ENCODE results near the gene TECPR2.

The TECPR2 gene

GRCh38 chr14:102497998-102498677 is 135.4 kb downstream of the TECPR2 start:
- DNase-seq = no peak

- no peak for DNase-seq
Observed at GRCh38 chr14:102498678-102499265, 136.0 kb downstream of the TECPR2 start.

GRCh38 chr14:102499401-102500157 is 136.8 kb downstream of the TECPR2 start:
- DNase-seq = no peak

GRCh38 chr14:102500158-102500662 is 137.5 kb downstream of the TECPR2 start:
- no peak for DNase-seq

GRCh38 chr14:102500713-102501112 is 138.0 kb downstream of the TECPR2 start:
- DNase-seq = no peak

- no peak for DNase-seq
Observed at GRCh38 chr14:102501751-102502315, 139.1 kb downstream of the TECPR2 start.

DNA sequence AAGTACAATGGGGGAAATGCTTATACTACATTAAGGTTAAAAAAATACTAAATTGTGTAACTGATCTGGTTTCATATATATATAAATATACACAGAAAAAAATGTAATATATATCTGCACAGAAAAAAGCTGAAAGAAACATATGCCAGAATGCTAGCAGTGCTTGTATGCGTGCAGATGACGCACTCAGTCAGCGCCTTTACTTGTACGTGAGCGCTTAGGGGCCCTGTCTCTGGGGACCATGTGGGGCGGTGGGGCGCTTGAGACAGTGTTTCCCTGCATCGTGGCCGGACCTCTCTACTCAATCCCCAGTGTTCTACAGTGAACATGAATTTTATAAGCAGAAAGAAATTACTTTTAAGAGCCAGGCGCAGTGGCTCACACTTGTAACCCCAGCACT is 139.8 kb downstream of the TECPR2 start:
- DNase-seq = no peak

DNA sequence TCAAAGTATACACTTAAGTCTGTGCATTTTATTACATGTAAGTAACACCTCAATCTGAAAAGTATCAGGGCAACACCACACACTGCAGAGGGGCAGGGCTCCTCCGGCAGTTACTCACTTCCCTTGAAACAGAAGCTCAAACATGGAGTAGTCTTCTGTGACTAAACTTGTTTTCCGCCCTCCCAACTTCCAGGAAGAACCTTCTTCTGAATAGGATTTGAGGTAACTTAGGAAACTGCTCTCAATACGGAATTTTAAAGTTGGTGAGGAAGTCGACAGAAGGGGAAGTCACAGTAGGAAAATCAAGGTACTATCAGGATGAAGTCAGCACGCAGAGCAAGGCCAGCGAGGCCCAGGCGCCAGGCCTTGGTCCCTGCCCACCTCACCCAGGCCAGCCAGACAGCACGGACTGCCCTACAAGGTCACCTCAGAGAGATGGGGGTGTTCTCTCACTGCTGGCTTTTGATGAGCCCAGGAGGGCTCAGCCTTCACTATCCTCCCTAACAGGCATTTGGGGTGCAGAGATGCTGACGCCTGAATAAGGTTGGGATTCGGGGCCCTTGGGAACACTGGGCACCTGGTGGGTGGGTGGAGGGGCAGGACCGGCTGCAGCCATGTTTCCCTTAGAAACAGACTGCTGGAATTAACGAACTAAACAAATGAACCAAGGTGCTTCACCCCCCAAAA is 141.0 kb downstream of the TECPR2 start:
- no peak for DNase-seq

DNA sequence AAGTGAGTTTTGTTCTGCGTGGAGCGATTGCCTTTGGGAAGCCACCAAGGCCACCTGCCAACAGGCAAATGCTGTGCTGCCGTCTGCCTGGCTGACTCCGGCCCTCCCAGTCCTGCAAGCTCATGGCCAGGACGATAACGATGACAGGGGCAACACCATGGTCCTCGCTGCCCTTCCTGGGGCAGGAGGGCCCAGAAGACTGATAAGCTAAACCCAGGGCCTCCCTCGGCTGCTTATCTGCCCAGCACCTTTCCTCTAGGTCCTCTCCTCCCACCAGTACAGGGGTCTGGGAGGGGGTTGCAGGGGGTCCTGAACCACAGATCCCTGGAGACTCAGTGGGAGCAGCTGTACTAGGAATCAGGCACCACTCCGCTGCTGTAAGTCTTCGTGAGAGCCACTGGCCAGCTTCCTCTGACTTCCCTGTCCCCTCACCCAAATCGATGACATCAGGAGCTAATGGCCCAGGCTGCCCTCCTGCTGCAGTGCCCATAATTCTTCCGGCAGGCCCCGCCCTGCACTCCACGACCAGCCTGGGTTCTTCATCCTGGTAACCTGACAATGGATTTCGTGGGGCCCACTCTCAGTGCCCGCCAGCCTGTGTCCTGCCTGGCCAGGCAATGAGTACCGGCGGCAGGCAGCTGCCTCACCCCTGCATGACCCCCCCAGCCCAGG is 141.7 kb downstream of the TECPR2 start:
- no peak for DNase-seq

DNA sequence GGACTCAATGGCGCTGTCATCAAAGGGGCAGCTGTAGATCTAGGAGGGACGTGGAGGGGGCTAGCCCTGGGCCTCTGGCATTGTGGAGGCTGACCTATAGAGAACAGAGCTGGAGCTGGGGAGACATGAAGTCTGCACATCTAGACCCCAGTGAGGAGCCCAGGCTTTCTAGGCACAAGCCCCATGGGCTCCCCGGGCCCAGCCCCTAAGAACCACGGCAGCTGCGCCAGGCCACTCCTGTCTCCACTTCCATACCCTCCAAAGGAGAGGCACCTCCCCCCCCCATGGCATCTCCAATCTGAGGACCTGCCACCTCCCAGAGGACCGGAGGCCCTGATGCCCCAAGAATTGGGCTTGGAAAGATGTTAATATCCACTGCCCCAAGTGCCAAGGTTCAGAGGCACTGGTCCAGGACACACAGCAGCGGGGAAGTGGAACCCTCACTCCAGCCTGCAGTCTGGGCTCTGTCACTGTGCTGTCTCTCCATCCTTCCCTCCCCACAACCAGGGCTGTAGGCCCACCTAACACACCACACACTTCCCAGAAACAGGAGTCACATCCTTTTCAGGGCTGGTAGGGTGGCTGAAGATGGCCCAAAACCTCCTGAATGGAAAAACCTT is 142.4 kb downstream of the TECPR2 start:
- DNase-seq = no peak

DNA sequence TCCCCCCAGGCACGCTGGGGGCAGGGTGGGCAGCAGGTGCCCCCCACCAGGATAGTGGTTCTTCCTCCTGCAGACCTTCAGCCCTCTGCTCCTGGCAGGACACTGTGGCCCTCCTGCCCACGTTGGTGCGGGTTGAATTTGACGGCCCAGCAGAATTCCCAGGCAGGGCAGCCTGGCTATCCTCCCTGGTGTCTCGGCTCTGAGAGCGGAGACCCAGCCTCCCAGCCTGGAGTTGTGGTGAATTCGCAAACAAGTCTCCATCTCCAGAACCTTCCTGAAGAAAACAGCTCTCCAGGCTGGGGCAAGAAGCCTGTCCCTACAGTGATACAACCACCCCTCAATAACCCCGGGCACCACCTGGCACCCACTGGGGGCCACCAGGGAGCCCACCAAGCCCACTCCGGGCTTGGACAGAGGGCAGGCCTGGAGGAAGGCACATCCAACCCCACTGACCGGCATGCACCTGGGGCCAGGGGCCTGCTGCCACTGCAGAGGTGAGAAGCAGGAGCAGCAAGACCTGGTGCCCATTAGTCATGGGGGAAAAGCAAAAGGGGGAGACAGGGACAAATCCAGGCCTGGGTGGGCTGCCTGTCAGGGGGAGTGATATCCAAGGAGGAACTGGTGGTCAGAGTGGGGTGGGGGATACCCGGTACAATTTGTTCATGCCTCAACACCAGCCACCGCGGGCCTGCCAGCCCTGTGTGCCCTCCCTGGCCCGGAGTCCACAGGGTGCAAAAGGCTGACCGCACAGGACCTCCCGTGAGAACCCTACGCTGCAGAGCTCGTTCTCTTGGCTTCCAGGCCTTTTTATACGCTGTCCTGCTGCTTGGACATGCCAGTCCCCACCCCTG is 143.3 kb downstream of the TECPR2 start:
- DNase-seq = no peak

DNA sequence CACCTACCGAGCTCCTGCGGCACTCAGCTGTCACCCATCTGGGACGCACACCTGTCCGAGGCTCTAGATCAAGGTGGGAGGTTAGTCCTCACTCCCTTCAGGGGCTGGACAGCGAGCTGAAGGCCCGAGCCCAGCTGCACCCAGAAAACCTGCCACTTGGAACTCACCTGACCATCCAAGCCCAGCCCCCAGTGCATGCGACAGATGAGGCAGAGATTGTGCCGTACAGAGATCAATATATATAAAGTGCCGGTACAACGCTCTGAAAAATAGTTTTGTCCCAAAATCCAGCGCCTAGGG is 143.8 kb downstream of the TECPR2 start:
- no peak for DNase-seq

DNA sequence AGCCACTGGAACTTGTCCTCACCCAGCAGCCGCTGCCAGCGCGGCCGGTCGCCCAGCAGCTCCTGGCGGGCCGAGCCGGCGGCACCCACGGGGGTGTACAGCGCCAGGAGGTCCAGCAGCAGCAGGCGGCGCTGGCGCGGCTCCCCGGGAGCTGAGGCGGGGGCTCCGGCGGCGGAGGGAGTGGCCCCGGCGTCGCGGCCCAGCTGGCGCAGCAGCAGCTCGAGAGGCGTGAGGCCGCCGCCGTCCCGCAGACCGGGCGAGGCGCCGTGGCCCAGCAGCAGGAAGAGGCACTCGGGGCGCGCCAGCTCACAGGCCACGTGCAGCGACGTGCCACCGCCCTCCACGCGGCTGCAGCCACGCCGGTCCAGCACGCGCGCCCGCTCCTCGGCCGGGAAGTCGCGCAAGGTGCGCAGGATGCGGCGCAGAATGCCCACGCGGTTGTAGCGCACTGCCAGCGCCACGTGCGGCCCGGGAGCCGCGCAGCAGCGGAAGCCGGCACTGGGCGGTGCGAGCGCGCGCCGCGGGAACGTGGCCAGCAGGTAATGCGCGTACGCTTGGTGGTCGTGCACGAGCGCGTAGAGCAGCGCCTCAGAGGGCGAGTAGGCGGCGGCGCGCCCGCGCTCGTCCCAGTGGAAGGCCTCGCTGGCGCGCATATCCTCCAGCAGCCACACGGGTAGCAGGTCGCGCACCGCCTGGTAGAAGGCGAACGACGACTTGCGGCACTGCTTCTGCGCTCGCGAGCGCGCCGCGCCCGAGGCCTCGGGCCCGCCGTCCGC is 144.5 kb downstream of the TECPR2 start:
- no peak for DNase-seq

DNA sequence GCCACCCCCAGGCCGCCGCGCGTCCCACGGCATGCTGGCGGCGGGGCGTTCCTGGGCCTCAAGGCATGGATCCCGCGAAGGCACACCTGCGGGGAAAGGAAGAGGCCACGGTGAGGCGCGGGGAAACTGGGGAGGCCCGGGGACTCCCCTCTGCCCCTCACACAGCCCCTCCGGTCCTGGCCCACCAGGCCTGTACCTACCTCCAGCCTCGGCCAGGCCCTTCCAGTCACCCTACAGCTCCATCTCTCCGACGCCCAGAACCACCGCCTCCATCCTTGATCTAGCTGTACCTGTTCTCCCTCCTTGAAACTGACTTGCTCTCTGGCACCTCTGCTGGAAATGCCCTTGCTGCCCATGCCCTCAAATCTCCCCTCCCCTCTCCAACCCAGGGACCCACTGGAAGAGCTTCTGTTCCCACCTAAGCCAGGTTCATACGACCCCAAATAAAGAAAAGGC is 145.1 kb downstream of the TECPR2 start:
- peak; percentile 89 for DNase-seq

DNA sequence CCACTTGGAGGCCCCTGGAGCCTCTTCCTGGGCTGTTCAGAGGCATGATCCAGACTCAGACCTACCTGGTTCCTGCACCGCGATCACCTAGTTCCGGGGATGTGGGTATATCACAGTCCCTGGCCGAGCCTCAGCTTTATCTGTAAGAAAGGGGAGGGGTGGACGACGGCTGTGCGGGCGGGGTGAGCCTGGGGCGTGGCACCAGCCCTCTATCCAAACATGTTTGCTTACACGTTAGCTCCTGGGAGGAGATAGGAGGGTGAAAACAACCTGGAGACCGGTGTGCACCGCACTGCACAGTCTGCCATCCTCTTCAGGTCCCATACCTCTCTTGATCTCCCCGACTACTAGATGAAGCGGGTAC is 145.7 kb downstream of the TECPR2 start:
- DNase-seq = peak; percentile 97

GRCh38 chr14:102508774-102509745 is 146.3 kb downstream of the TECPR2 start:
- DNase-seq = peak; percentile 74

DNA sequence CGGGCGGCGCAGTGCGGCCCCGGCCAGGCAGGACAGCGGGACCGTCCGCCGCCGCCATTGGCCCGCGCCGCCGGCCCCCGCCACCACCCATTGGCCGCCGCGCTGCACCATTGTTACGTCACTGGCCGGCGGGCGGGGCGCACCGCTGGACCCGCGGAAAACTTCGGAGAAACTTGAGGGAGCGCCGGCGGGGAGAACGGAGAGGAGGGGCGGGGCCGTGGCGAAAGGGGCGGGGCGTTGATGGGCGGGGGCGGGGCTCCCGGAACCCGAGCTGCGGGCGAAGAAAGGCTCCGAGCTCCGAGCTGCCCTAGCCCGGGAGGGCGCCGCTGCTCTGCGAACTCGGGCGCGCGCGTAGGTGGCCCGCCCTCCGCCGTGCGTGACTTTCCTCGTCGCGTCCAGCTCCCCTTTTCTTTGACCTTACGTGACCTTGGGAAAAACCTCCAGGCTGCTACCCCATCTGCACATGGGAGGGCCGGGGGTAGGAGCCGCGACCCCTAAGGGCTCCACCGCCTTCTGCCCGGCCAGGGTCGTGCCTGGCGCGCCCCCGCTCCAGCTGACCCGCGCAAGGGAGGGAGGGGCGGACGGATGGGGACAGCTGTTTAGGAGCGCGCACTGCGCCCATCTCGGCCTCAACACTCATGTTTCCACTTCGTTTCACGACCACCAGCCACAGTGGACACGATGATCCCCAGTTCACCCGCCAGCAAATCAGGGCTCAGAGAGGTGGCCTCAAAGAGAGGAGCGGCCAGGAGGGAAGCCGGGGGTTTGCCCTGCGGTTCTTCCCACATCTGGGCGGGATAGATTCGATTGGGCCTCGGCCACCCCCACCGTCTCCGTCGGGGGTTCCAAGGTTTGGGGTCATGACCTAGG is 147.2 kb downstream of the TECPR2 start, which contains the start of gene ANKRD9:
Gene ANKRD9 (minus strand): TSS at position 31 of the 870 bp plus-strand sequence. CDS start 1,887 bp downstream, outside the sequence.
- DNase-seq = peak; percentile 99

Data from 8988T (cell line).